ENCODE data around the gene JARID2. TPM values are rescaled to one million over a fixed set of nuclear protein-coding genes. Genes with fewer than 3 reads are reported as not detected.

Gene JARID2
- total and polyA plus RNA-seq, 2 of the 8 experiments (the other 6 are each of a cell fraction or from before 2014, with no cell fraction given), result 60.1 to 239 TPM

DNA sequence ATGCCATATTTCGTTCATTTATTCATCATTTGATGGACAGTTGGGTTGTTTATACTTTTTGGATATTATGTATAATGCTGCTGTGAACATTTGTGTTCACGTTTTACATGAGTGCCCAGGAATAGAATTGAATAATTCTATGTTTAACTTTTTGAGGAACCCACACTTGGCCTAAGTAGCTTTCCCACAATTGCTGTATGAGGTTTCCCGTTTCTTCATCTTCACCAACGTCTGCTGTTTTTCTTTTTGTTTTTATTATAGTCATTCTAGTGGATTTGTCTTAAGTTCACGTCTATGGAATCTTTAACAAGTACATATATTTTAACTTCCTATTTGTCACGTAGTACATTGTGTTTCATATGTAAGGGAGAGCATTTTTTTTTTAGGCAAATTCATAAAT, 110.3 kb downstream of the JARID2 start:
- 85% methylated on average over 6 of the region's 6 CpGs; no CpG with 5 or more reads in 1 of the 2 experiments for WGBS, 2 experiments (ENCODE audit: extremely low coverage in 1 of 2, insufficient coverage in 1 of 2, insufficient read length in 1 of 2, insufficient replicate concordance in 2 of 2, low coverage in 1 of 2, low lambda C conversion rate in 2 of 2, missing lambda C conversion rate in 1 of 2)
- H3K79me2 ChIP-seq (ENCODE audit: control insufficient read depth in 1 of 2, insufficient read depth in 2 of 2, low read length in 2 of 2), result peaks cover 85 to 100% of the 10 kb centered on the region in 2 experiments
- TF ChIP-seq RBBP5 (IDR thresholded peaks at IDR 0.05; ENCODE audit: borderline replicate concordance, low read depth, low read length) (no peak), SIN3A (conservative IDR thresholded peaks at IDR 0.05 in 1 of 2, IDR thresholded peaks at IDR 0.05 in 1 of 2; ENCODE audit: low read depth in 1 of 2, low read length in 2 of 2) (no peak), GTF2F1 (IDR thresholded peaks at IDR 0.05; ENCODE audit: borderline replicate concordance, low read depth, low read length) (no peak), SP4 (IDR thresholded peaks at IDR 0.05; ENCODE audit: low read length) (no peak)
- TF ChIP-seq, protein P1, sequence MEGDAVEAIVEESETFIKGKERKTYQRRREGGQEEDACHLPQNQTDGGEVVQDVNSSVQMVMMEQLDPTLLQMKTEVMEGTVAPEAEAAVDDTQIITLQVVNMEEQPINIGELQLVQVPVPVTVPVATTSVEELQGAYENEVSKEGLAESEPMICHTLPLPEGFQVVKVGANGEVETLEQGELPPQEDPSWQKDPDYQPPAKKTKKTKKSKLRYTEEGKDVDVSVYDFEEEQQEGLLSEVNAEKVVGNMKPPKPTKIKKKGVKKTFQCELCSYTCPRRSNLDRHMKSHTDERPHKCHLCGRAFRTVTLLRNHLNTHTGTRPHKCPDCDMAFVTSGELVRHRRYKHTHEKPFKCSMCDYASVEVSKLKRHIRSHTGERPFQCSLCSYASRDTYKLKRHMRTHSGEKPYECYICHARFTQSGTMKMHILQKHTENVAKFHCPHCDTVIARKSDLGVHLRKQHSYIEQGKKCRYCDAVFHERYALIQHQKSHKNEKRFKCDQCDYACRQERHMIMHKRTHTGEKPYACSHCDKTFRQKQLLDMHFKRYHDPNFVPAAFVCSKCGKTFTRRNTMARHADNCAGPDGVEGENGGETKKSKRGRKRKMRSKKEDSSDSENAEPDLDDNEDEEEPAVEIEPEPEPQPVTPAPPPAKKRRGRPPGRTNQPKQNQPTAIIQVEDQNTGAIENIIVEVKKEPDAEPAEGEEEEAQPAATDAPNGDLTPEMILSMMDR (IDR thresholded peaks at IDR 0.05; ENCODE audit: control extremely low read depth in 1 of 3, insufficient read depth in 1 of 3, low read depth in 1 of 3, low read length in 3 of 3), result no peak

More for the DNA sequence above, 110.3 kb downstream of the JARID2 start:
- H3K4me3 ChIP-seq (ENCODE audit: extremely low read depth in 1 of 4, insufficient read depth in 2 of 4, low read depth in 3 of 4, low read length in 4 of 4), result no peak overlapping the region
- peaks cover 59 to 70% of the 10 kb centered on the region in 2 experiments for H4K20me1 ChIP-seq (replicated peaks in 1 of 2; ENCODE audit: control insufficient read depth in 1 of 2, insufficient read depth in 2 of 2, low read length in 2 of 2)
- H3K18ac ChIP-seq (ENCODE audit: extremely low read depth, low read length), result no peak overlapping the region
- DNase-seq (ENCODE audit: low read depth in 1 of 2, low spot score in 2 of 2) (no peak), FAIRE-seq (no peak)
- H3K56ac ChIP-seq (replicated peaks; ENCODE audit: insufficient read length, low read depth, low read length), result no peak overlapping the region
- peaks cover 15% of the 10 kb centered on the region; the same call in 1 of the 2 replicates for H3K79me1 ChIP-seq (ENCODE audit: low read depth, low read length)
- H3K4me2 ChIP-seq (ENCODE audit: insufficient read depth in 1 of 2, low read depth in 2 of 2, low read length in 2 of 2), result peak overlapping the region in 1 of 2 experiments; percentile 25; a peak in 1 of 4 replicates
- no peak overlapping the region for H2BK20ac ChIP-seq (ENCODE audit: low read length)
- no peaks in the 10 kb centered on the region for H3K23me2 ChIP-seq (ENCODE audit: low read depth, low read length)
- H2BK15ac ChIP-seq (ENCODE audit: low read length), result no peak overlapping the region
- H2BK5ac ChIP-seq (ENCODE audit: low read depth, low read length), result no peak overlapping the region
- CTCF ChIA-PET (ENCODE audit: partially characterized antibody), result interaction anchor here (0.6 to 0.7 kb wide), 2 partner anchors 15 to 220 kb away, joined by 3 read pairs; no protein-coding TSS in a partner anchor
- H4K91ac ChIP-seq (replicated peaks; ENCODE audit: insufficient read length, low read length), result no peak overlapping the region
- H2BK120ac ChIP-seq (replicated peaks; ENCODE audit: low read depth, low read length), result no peak overlapping the region
- H3K9ac ChIP-seq (replicated peaks in 1 of 4; ENCODE audit: extremely low read depth in 1 of 4, low read depth in 3 of 4, low read length in 3 of 4), result no peak overlapping the region
- H2BK12ac ChIP-seq (ENCODE audit: low read depth, low read length), result no peak overlapping the region
- no peak overlapping the region for H3K4ac ChIP-seq (replicated peaks; ENCODE audit: insufficient read length, low read depth, low read length)
- H4K5ac ChIP-seq (ENCODE audit: insufficient read length, low read depth, low read length), result no peak overlapping the region
- peaks cover 0 to 3% (median 0%) of the 10 kb centered on the region in 4 experiments; a peak in 2 of 8 replicates for H3K36me3 ChIP-seq (ENCODE audit: control insufficient read depth in 2 of 4, insufficient read depth in 4 of 4, low read length in 3 of 4)
- H3K23ac ChIP-seq (ENCODE audit: insufficient read length), result no peak overlapping the region
- H3K9me3 ChIP-seq (ENCODE audit: insufficient read depth in 2 of 2, low read depth in 1 of 2, low read length in 1 of 2), result no peaks in the 10 kb centered on the region
- peaks cover 9 to 36% (median 30%) of the 10 kb centered on the region in 4 experiments for H3K4me1 ChIP-seq (replicated peaks in 1 of 4; ENCODE audit: control insufficient read depth in 3 of 4, insufficient read depth in 4 of 4, low read length in 3 of 4)
- H3K14ac ChIP-seq (ENCODE audit: insufficient read length), result no peak overlapping the region
- H2AK5ac ChIP-seq (ENCODE audit: low read depth, low read length), result no peak overlapping the region
- no peak overlapping the region for H2AFZ ChIP-seq (ENCODE audit: low read length)
- H3K27ac ChIP-seq (ENCODE audit: low read depth, low read length), result no peak overlapping the region
- no peaks in the 10 kb centered on the region for H3K27me3 ChIP-seq (replicated peaks in 1 of 4; ENCODE audit: control insufficient read depth in 3 of 4, extremely low read depth in 1 of 4, insufficient read depth in 3 of 4, low read length in 3 of 4)
- no peak overlapping the region for H4K8ac ChIP-seq (ENCODE audit: extremely low read depth, insufficient read depth, low read length)
- POLR2A ChIA-PET (ENCODE audit: partially characterized antibody), result interaction anchor here (1.2 kb wide), 1 partner anchor 10 kb away, joined by 3 read pairs; no protein-coding TSS in a partner anchor
